Pericardium fibroblast (primary cell): ENCODE measurements around the gene LUZP2. TPM values are rescaled to one million over a fixed set of nuclear protein-coding genes. Genes with fewer than 3 reads are reported as not detected.

ENCODE experiments used
- total RNA-seq: library from RNA; depleted of rRNA; stranded (reverse); fragments of >200 nt; gene quantifications from 2 replicates; pipeline ENCODE4 v1.2.3, GENCODE V29; 2015

The LUZP2 gene
- total RNA-seq, result 2.6 TPM in 1 of 2 replicates, not detected in the other

DNA sequence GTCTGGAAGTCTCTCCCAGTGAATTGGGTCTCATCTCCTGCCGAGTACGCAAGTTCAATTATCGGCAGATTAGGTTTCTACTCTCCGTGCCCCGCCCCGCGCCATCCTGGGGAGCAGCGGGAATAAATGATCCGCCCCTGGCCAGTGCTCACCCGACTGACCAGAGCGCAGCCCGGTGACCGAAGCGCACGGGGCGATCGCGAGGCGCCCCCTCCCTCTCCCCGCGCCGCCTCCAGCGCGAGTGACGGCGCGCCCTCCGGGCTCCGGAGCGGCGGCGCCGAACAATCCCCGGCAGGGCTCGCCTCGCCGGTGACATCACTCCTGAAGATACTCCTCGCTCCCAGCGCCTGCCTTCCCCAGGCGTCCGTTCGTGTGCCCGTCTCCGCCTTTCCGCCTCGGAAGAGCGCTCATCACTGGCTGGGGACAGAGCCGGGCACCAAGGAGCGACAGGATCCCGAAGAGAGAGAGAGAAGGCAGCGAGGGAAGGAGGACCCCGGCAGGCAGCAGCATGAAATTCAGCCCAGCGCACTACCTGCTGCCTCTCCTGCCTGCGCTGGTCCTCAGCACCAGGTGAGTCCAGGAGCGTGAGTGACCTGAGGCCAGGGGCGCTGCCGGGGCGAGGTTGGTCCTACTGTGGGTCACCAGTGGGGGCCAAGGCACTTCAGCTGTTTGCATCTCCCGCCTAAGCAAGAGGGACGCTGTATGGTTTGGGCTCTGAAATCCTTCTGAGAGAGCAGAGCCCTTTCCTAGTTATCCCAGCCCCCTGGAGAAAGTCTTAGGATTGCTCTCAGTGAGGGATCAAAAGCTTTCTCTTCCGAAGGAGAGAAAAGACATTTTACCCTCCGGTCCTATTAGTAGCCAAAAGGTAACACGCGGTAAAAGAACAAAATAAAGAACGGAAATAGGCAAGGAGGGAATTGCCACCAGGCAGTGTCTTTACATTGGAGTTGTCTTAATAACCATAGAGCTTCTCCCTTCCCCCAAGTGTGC, at the start of gene LUZP2:
TSS of gene LUZP2 (plus strand) at position 318 of the 990 bp plus-strand sequence.

